H9 (cell line): ENCODE results near the gene ADAM19. TPM values are rescaled to one million over a fixed set of nuclear protein-coding genes. Genes with fewer than 3 reads are reported as not detected.

Source experiments
- DNase-seq: peaks from one replicate; pipeline ENCODE4 v3.0.0-alpha.2; 2017
- H2AFZ ChIP-seq: one replicate; pipeline ENCODE4 v1.6.1; 2013; ENCODE audit warnings: mild to moderate bottlenecking, low read length, control low read depth, moderate library complexity
- H2AK5ac ChIP-seq: 2 replicates; pipeline ENCODE4 v1.6.1; 2013; ENCODE audit warnings: low read length, control low read depth, mixed read lengths; ENCODE audit not compliant: insufficient read length
- H2BK120ac ChIP-seq: one replicate; pipeline ENCODE4 v1.6.1; 2013; ENCODE audit warnings: low read depth, mild to moderate bottlenecking, low read length, control low read depth, inconsistent platforms; ENCODE audit not compliant: poor library complexity, severe bottlenecking
- H2BK12ac ChIP-seq: 2 replicates; pipeline ENCODE4 v1.6.1; 2013; ENCODE audit warnings: low read length, control low read depth, mixed read lengths, low read depth; ENCODE audit not compliant: insufficient read length
- H2BK15ac ChIP-seq: 2 replicates; pipeline ENCODE4 v1.6.1; 2013; ENCODE audit warnings: low read depth, low read length, control low read depth
- H2BK20ac ChIP-seq: one replicate; pipeline ENCODE4 v1.6.1; 2013; ENCODE audit warnings: low read depth, mild to moderate bottlenecking, low read length, control low read depth, inconsistent platforms; ENCODE audit not compliant: poor library complexity, severe bottlenecking
- H2BK5ac ChIP-seq: 2 replicates; pipeline ENCODE4 v1.6.1; 2013; ENCODE audit warnings: low read length, control low read depth, mixed read lengths; ENCODE audit not compliant: insufficient read length
- H3K14ac ChIP-seq: 2 replicates; pipeline ENCODE4 v1.6.1; 2013; ENCODE audit warnings: low read length, control low read depth; ENCODE audit not compliant: insufficient read depth
- H3K18ac ChIP-seq: 2 replicates; pipeline ENCODE4 v1.6.1; 2013; ENCODE audit warnings: low read depth, mild to moderate bottlenecking, mixed read lengths, low read length, control low read depth; ENCODE audit not compliant: insufficient read length
- H3K23ac ChIP-seq: 2 replicates; pipeline ENCODE4 v1.6.1; 2013; ENCODE audit warnings: low read length, control low read depth, mixed read lengths, low read depth; ENCODE audit not compliant: insufficient read length
- H3K23me2 ChIP-seq: 2 replicates; pipeline ENCODE4 v1.6.1; 2013; ENCODE audit warnings: low read depth, mild to moderate bottlenecking, mixed read lengths, low read length, control low read depth; ENCODE audit not compliant: insufficient read length, poor library complexity, severe bottlenecking
- H3K27ac ChIP-seq: 2 replicates; pipeline ENCODE4 v1.5.1; 2013; ENCODE audit warnings: low read length, control low read depth, mixed read lengths, low read depth; ENCODE audit not compliant: insufficient read length
- H3K27me3 ChIP-seq: 2 replicates; pipeline ENCODE4 v1.6.1; 2013; ENCODE audit warnings: low read length, control low read depth, inconsistent platforms; ENCODE audit not compliant: insufficient read depth
- H3K4ac ChIP-seq: 2 replicates; pipeline ENCODE4 v1.6.1; 2013; ENCODE audit warnings: low read depth, mild to moderate bottlenecking, control low read depth, inconsistent platforms, low read length, moderate library complexity
- H3K4me1 ChIP-seq: 2 replicates; pipeline ENCODE4 v1.6.1; 2013; ENCODE audit warnings: low read length, control low read depth, inconsistent platforms; ENCODE audit not compliant: insufficient read depth
- H3K4me2 ChIP-seq: 2 replicates; pipeline ENCODE4 v1.6.1; 2013; ENCODE audit warnings: low read length, control low read depth, mixed read lengths; ENCODE audit not compliant: insufficient read length, insufficient read depth
- H3K56ac ChIP-seq: 2 replicates; pipeline ENCODE4 v1.6.1; 2013; ENCODE audit warnings: low read depth, mild to moderate bottlenecking, mixed read lengths, low read length, control low read depth; ENCODE audit not compliant: insufficient read length
- H3K79me1 ChIP-seq: 2 replicates; pipeline ENCODE4 v1.6.1; 2013; ENCODE audit warnings: low read depth, mild to moderate bottlenecking, moderate library complexity, low read length, control low read depth, inconsistent platforms; ENCODE audit not compliant: insufficient read depth, poor library complexity, severe bottlenecking
- H3K79me2 ChIP-seq: 2 replicates; pipeline ENCODE4 v1.6.1; 2013; ENCODE audit warnings: low read length, control low read depth, inconsistent platforms; ENCODE audit not compliant: insufficient read depth
- H3K9ac ChIP-seq: 2 replicates; pipeline ENCODE4 v1.6.1; 2013; ENCODE audit warnings: low read length, control low read depth, mixed read lengths; ENCODE audit not compliant: insufficient read length; ENCODE audit errors: extremely low read depth
- H3K9me3 ChIP-seq: one replicate; pipeline ENCODE4 v1.6.1; 2013; ENCODE audit warnings: low read depth, low read length, inconsistent platforms; ENCODE audit not compliant: control insufficient read depth
- H3T11ph ChIP-seq: one replicate; pipeline ENCODE4 v1.6.1; 2013; ENCODE audit warnings: mild to moderate bottlenecking, low read length, control low read depth, inconsistent platforms
- H4K20me1 ChIP-seq: one replicate; pipeline ENCODE4 v1.6.1; 2013; ENCODE audit not compliant: control insufficient read depth, insufficient read length, insufficient read depth
- H4K5ac ChIP-seq: 2 replicates; pipeline ENCODE4 v1.6.1; 2013; ENCODE audit warnings: low read depth, mild to moderate bottlenecking, mixed read lengths, low read length, control low read depth; ENCODE audit not compliant: insufficient read length
- H4K8ac ChIP-seq: replicated peaks from 2 replicates; pipeline ENCODE4 v1.6.1; 2013; ENCODE audit warnings: low read length, control low read depth, mixed read lengths, low read depth; ENCODE audit not compliant: insufficient read length
- H4K91ac ChIP-seq: 2 replicates; pipeline ENCODE4 v1.6.1; 2013; ENCODE audit warnings: low read depth, mild to moderate bottlenecking, moderate library complexity, mixed read lengths, low read length, control low read depth; ENCODE audit not compliant: insufficient read length
- H3K27ac Mint-ChIP-seq, 3 experiments: 2 replicates in 2 of 3; 3 replicates in 1 of 3; pipeline ENCODE4 v1.8.0; 2020 to 2021; ENCODE audit warnings: mixed read lengths in 3 of 3, mild to moderate bottlenecking in 1 of 3, moderate library complexity in 1 of 3
- H3K27me3 Mint-ChIP-seq: 2 replicates; pipeline ENCODE4 v1.8.0; 2021; ENCODE audit warnings: low read depth, mild to moderate bottlenecking, moderate library complexity, mixed read lengths
- H3K36me3 Mint-ChIP-seq, 3 experiments: 2 replicates in 2 of 3; 3 replicates in 1 of 3; pipeline ENCODE4 v1.8.0; 2020 to 2021; ENCODE audit warnings: low read depth in 3 of 3, mixed read lengths in 3 of 3; ENCODE audit not compliant: insufficient read depth in 1 of 3
- H3K4me1 Mint-ChIP-seq, 2 experiments: 2 replicates each; pipeline ENCODE4 v1.8.0; 2020; ENCODE audit warnings: mixed read lengths in 2 of 2
- H3K4me3 Mint-ChIP-seq, 2 experiments: 2 replicates in 1 of 2; 3 replicates in 1 of 2; pipeline ENCODE4 v1.8.0; 2020 to 2021; ENCODE audit warnings: mild to moderate bottlenecking in 2 of 2, mixed read lengths in 2 of 2, moderate library complexity in 1 of 2
- H3K9me3 Mint-ChIP-seq, 2 experiments: 2 replicates in 1 of 2; 3 replicates in 1 of 2; pipeline ENCODE4 v1.8.0; 2020; ENCODE audit warnings: mild to moderate bottlenecking in 2 of 2, mixed read lengths in 2 of 2, moderate library complexity in 1 of 2
- CTCF ChIP-seq: fragments of 200-600 bp; sonication (generic); conservative IDR thresholded peaks from 3 replicates; pipeline ENCODE4 v1.8.0; 2021; ENCODE audit warnings: antibody characterized with exemption, mild to moderate bottlenecking
- WGBS: extraction: QIAGEN DNeasy Blood & Tissue Kit; methylation state at CpG from one replicate; pipeline ENCODE4 v1.1.7; 2013; ENCODE audit warnings: missing lambda C conversion rate, low lambda C conversion rate, mixed read lengths; ENCODE audit not compliant: insufficient read length; ENCODE audit errors: extremely low coverage; 5-methylcytosine and 5-hydroxymethylcytosine counted together
- total RNA-seq: library from RNA; stranded (reverse); gene quantifications from 2 replicates; pipeline ENCODE4 v1.2.1, GENCODE V29; 2021

Gene ADAM19
- total RNA-seq, 1 experiment from 2014 or later = 9.9 TPM

GRCh38 chr5:157487358-157487757 lies 88.2 kb downstream of the ADAM19 start:
- no peak overlapping the region for H4K5ac ChIP-seq
- Mint-ChIP-seq H3K27me3 (no peaks in the 10 kb centered on the region), H3K4me3 (no peak overlapping the region), H3K36me3 (peaks cover 3 to 27% (median 14%) of the 10 kb centered on the region in 3 experiments; a peak in 5 of 7 replicates), H3K9me3 (no peaks in the 10 kb centered on the region), H3K4me1 (no peaks in the 10 kb centered on the region), H3K27ac (no peak overlapping the region)
- TF ChIP-seq CTCF = no peak
- no peak overlapping the region for H3K23ac ChIP-seq
- no peaks in the 10 kb centered on the region for H3K27me3 ChIP-seq
- WGBS = no CpG with 5 or more reads among the region's 3 CpGs
- H3K56ac ChIP-seq = no peak overlapping the region
- no peak overlapping the region for H3K18ac ChIP-seq
- no peak overlapping the region for H3K4ac ChIP-seq
- no peak overlapping the region for H4K91ac ChIP-seq
- H2BK120ac ChIP-seq = no peak overlapping the region
- no peak overlapping the region for H3K27ac ChIP-seq
- no peak overlapping the region for H3K14ac ChIP-seq
- H3K9me3 ChIP-seq = no peaks in the 10 kb centered on the region
- no peak overlapping the region for H2BK5ac ChIP-seq
- no peak for DNase-seq
- no peak overlapping the region for H2AK5ac ChIP-seq
- H3T11ph ChIP-seq = no peak overlapping the region
- H4K8ac ChIP-seq = no peak overlapping the region
- H3K79me2 ChIP-seq = no peaks in the 10 kb centered on the region
- H2AFZ ChIP-seq = no peak overlapping the region
- no peaks in the 10 kb centered on the region for H3K23me2 ChIP-seq
- H3K9ac ChIP-seq = no peak overlapping the region
- no peaks in the 10 kb centered on the region for H3K4me1 ChIP-seq
- H2BK12ac ChIP-seq = no peak overlapping the region
- no peaks in the 10 kb centered on the region for H3K79me1 ChIP-seq
- no peaks in the 10 kb centered on the region for H4K20me1 ChIP-seq
- no peak overlapping the region for H3K4me2 ChIP-seq
- no peak overlapping the region for H2BK20ac ChIP-seq
- no peak overlapping the region for H2BK15ac ChIP-seq
